Heart left ventricle (tissue), 13 donors: ENCODE data around the gene PLCXD1.

Experiments
- CTCF ChIP-seq, 12 donors: fragments of 200-600 bp; sonication (generic) in 4 of 12; IDR thresholded peaks; one replicate each; pipeline versions ENCODE4 v1.5.0 to v1.8.0; 2018 to 2022; ENCODE audit warnings: antibody characterized with exemption in 12 of 12, mild to moderate bottlenecking in 5 of 12
- POLR2A ChIP-seq, 2 donors: fragments of 450-650 bp; IDR thresholded peaks; one replicate each; pipeline ENCODE4 v1.6.1; 2017; ENCODE audit warnings: antibody characterized with exemption in 2 of 2, mild to moderate bottlenecking in 2 of 2, moderate library complexity in 2 of 2
- donor health status: ischemic (EF 13 %, LVEDD 7.1; RV severe dilation, severe dysfunction).
- donor health status: DM: no; HTN: yes; CAD: no.
- donor health status: DM: no; HTN: no; CAD: no.
- donor health status: ischemic (EF 25% LVEDD 6.9; RV normal size, moderate dysfunction).
- donor health status: ischemic (EF 25% LVEDD 5.7; RV mildly dilated, moderate dysfunction).
- donor health status: ischemic (EF 35%, LVEDD 5.7; RV mildly dilated, moderate dysfunction).
- donor health status: nonischemic (EF 11% LVEDD 7.7; RV severe dilation, severe dysfunction).
- donor health status: DM: yes; HTN: yes; CAD: no.
- donor health status: PGD.
- donor health status: ischemic (EF 29% LVEDD 5.4; RV normal size, mild dysfunction).
- donor health status: nonischemic (EF 23%, LVEDD 6.1; RV moderate dilation, normal function).

- TF ChIP-seq CTCF (IDR thresholded peaks at IDR 0.05): no peak
- no peak for TF ChIP-seq POLR2A (IDR thresholded peaks at IDR 0.05)
Measured at GRCh38 chrX:291411-291901, 10.3 kb downstream of the PLCXD1 start.
